ENCODE measurements around the gene C1QTNF2.

DNA sequence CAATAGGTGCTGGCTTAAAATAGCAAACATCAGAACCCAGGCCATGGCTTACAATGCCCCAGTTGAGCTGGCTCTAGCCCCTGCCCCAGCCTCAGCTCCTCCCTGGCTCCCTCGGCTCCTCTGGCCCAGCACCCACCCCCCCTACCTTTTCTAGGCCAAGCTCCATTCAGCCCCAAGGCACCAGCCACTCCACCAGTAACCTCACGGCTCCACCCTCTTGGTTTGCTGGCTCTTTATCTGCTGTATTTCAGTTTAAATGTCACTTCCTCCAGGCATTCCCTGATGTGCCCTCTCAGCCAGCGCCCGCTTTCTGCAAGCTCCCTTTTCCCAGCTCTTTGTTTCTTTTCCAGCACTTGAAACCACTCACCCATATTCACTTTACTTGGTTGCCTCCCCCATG, 10.6 kb downstream of the C1QTNF2 start:
- TF ChIP-seq CTCF (IDR thresholded peaks at IDR 0.05; ENCODE audit: low read depth, low read length), result no peak
- no peak for TF ChIP-seq MAX (IDR thresholded peaks at IDR 0.05; ENCODE audit: low read depth, low read length)

Measured in NB4 (cell line).